CD4-positive, alpha-beta T cell (primary cell): ENCODE data around the gene COL1A1. TPM values are rescaled to one million over a fixed set of nuclear protein-coding genes. Genes with fewer than 3 reads are reported as not detected.

Source experiments
- ATAC-seq: fragments of 200-7000 bp; cut with Tn5 transposase; one replicate; pipeline ENCODE4 v1.10.0; 2022; ENCODE audit warnings: mild to moderate bottlenecking; ENCODE audit not compliant: poor library complexity
- CTCF ChIA-PET: fragments of 350-600 bp; sonication (Branson Sonifier 250); formaldehyde crosslinking; loops from one replicate; lab custom pipeline; 2021; ENCODE audit warnings: antibody characterized with exemption, inconsistent platforms; lab: Charles Lee
- POLR2A ChIA-PET: fragments of 350-600 bp; sonication (Branson Sonifier 250); formaldehyde crosslinking; loops from one replicate; lab custom pipeline; 2021; ENCODE audit warnings: antibody characterized with exemption, inconsistent platforms; lab: Charles Lee
- DNase-seq, 14 experiments: peaks; one replicate each; pipeline ENCODE4 v3.0.0-alpha.2; 2013 to 2020; ENCODE audit warnings: mixed read lengths in 2 of 14
- H3K27ac ChIP-seq, 2 donors: one replicate each; pipeline versions ENCODE4 v1.5.1 to v1.7.0; 2013; ENCODE audit warnings: low read length in 2 of 2, low read depth in 1 of 2, mild to moderate bottlenecking in 1 of 2
- H3K27me3 ChIP-seq, 2 experiments: 1 replicate in 1 of 2; 2 replicates in 1 of 2; pipeline versions ENCODE4 v1.6.1 to v1.7.0; 2013; ENCODE audit warnings: low read length in 2 of 2, control low read depth in 1 of 2, mild to moderate bottlenecking in 1 of 2, moderate library complexity in 1 of 2; ENCODE audit not compliant: insufficient read depth in 2 of 2, control insufficient read depth in 1 of 2
- H3K36me3 ChIP-seq: one replicate; pipeline ENCODE4 v1.6.1; 2013; ENCODE audit warnings: low read length, control low read depth; ENCODE audit not compliant: insufficient read depth
- H3K4me1 ChIP-seq: one replicate; pipeline ENCODE4 v1.6.1; 2013; ENCODE audit warnings: low read length, control low read depth; ENCODE audit not compliant: insufficient read depth
- H3K4me3 ChIP-seq: one replicate; pipeline ENCODE4 v1.5.1; 2013; ENCODE audit warnings: mild to moderate bottlenecking, low read length, moderate library complexity
- H3K9me3 ChIP-seq, 2 experiments: 1 replicate in 1 of 2; 2 replicates in 1 of 2; pipeline versions ENCODE4 v1.6.1 to v1.7.0; 2013; ENCODE audit warnings: low read length in 2 of 2, mild to moderate bottlenecking in 2 of 2, control low read depth in 1 of 2, moderate library complexity in 1 of 2; ENCODE audit not compliant: control insufficient read depth in 1 of 2, insufficient read depth in 1 of 2
- H3K27ac Mint-ChIP-seq: one replicate; pipeline ENCODE4 v1.8.0; 2020; ENCODE audit warnings: mixed read lengths
- H3K27me3 Mint-ChIP-seq: one replicate; pipeline ENCODE4 v1.8.0; 2021; ENCODE audit warnings: mixed read lengths
- H3K36me3 Mint-ChIP-seq: one replicate; pipeline ENCODE4 v1.8.0; 2021; ENCODE audit warnings: low read depth, mixed read lengths
- H3K4me1 Mint-ChIP-seq: one replicate; pipeline ENCODE4 v1.8.0; 2021; ENCODE audit warnings: low read depth, mixed read lengths
- H3K4me3 Mint-ChIP-seq: one replicate; pipeline ENCODE4 v1.8.0; 2020; ENCODE audit warnings: mild to moderate bottlenecking, mixed read lengths
- H3K9me3 Mint-ChIP-seq: one replicate; pipeline ENCODE4 v1.8.0; 2020; ENCODE audit warnings: mixed read lengths
- CTCF ChIP-seq: fragments of 200-600 bp; IDR thresholded peaks from one replicate; pipeline ENCODE4 v1.8.0; 2022; ENCODE audit warnings: antibody characterized with exemption, mild to moderate bottlenecking
- intact Hi-C, 2 experiments: fragments of 100-400 bp; cut with DNase I in 1 of 2; cut with micrococcal nuclease in 1 of 2; formaldehyde crosslinking; loops; one replicate each; pipeline versions ENCODE4 v1.15.1 to v1.9.0; 2023 to 2025; cut with DNase I, micrococcal nuclease
- total RNA-seq, 174 experiments: library from RNA in 2 of 174; stranded (reverse) in 2 of 174; gene quantifications; one replicate each; pipeline ENCODE4 v1.2.3 and lab custom pipeline; 2021 to 2026

Gene COL1A1
- total RNA-seq, 2 experiments from 2014 or later, result 10.0 to 11.4 TPM

GRCh38 chr17:50152736-50153135 lies 48.7 kb downstream of the COL1A1 start:
- Histone ChIP-seq H3K4me3 (no peak overlapping the region), H3K27me3 (no peaks in the 10 kb centered on the region), H3K27ac (peak overlapping the region; percentile 21 to 47), H3K36me3 (no peaks in the 10 kb centered on the region), H3K9me3 (no peaks in the 10 kb centered on the region), H3K4me1 (peaks cover 46% of the 10 kb centered on the region)
- Mint-ChIP-seq H3K27ac (peak overlapping the region; percentile 84), H3K36me3 (peaks cover 9% of the 10 kb centered on the region), H3K27me3 (no peaks in the 10 kb centered on the region), H3K9me3 (no peaks in the 10 kb centered on the region), H3K4me3 (no peak overlapping the region), H3K4me1 (peaks cover 38% of the 10 kb centered on the region)
- CTCF ChIA-PET, result interaction anchor here (1.2 to 2.4 kb wide), 8 partner anchors 9 to 245 kb away, joined by 3 to 26 read pairs (median 6); partner anchors contain the start of gene LRRC59
- DNase-seq, result no peak
- no peak for ATAC-seq
- no peak for TF ChIP-seq CTCF
- intact Hi-C loops, result loop anchor here in 1 of 2 experiments (5.0 kb wide), 1 partner anchor 55 kb away; the partner anchor contains the start of gene PDK2
- POLR2A ChIA-PET, result interaction anchor here (0.7 to 4.2 kb wide), 7 partner anchors 9 to 1153 kb away, joined by 3 to 50 read pairs (median 6); no protein-coding TSS in a partner anchor

- H3K9me3 Mint-ChIP-seq, result no peaks in the 10 kb centered on the region
- no peaks in the 10 kb centered on the region for H3K27me3 Mint-ChIP-seq
- ChIA-PET CTCF (interaction anchor here (1.2 to 2.4 kb wide), 8 partner anchors 9 to 245 kb away, joined by 3 to 26 read pairs (median 6); partner anchors contain the start of gene LRRC59), POLR2A (interaction anchor here (0.7 to 4.2 kb wide), 9 partner anchors 9 to 1152 kb away, joined by 3 to 50 read pairs (median 4); no protein-coding TSS in a partner anchor)
- ATAC-seq (peak; percentile 12), DNase-seq (peak in 10 of 14 experiments; percentile 31 to 79 (median 49))
- H3K4me3 Mint-ChIP-seq, result peak overlapping the region; percentile 90
- Histone ChIP-seq H3K27ac (peak overlapping the region; percentile 47 to 70), H3K4me3 (peak overlapping the region; percentile 86), H3K36me3 (no peaks in the 10 kb centered on the region), H3K27me3 (no peaks in the 10 kb centered on the region), H3K4me1 (peaks cover 47% of the 10 kb centered on the region), H3K9me3 (no peaks in the 10 kb centered on the region)
- intact Hi-C loops, result loop anchor here (1.0 to 5.0 kb wide), 3 partner anchors 9 to 55 kb away; partner anchors contain the start of gene PDK2 (in 1 of the 2)
- TF ChIP-seq CTCF, result no peak
- peaks cover 44% of the 10 kb centered on the region for H3K4me1 Mint-ChIP-seq
- peak overlapping the region; percentile 84 for H3K27ac Mint-ChIP-seq
- peaks cover 16% of the 10 kb centered on the region for H3K36me3 Mint-ChIP-seq
Measured at GRCh38 chr17:50151937-50152547, 49.4 kb downstream of the COL1A1 start.

- H3K27me3 Mint-ChIP-seq, result no peaks in the 10 kb centered on the region
- H3K4me1 ChIP-seq, result peaks cover 54% of the 10 kb centered on the region
Measured at GRCh38 chr17:50151041-50151936, 50.1 kb downstream of the COL1A1 start.

More at GRCh38 chr17:50151041-50151936, 50.1 kb downstream of the COL1A1 start:
- no peaks in the 10 kb centered on the region for H3K9me3 ChIP-seq
- Mint-ChIP-seq H3K9me3 (no peaks in the 10 kb centered on the region), H3K36me3 (peaks cover 22% of the 10 kb centered on the region), H3K4me1 (peaks cover 51% of the 10 kb centered on the region), H3K4me3 (peak overlapping the region; percentile 90), H3K27ac (peak overlapping the region; percentile 84)
- H3K4me3 ChIP-seq, result peak overlapping the region; percentile 86
- CTCF ChIA-PET, result interaction anchor here (1.2 to 2.4 kb wide), 8 partner anchors 9 to 246 kb away, joined by 3 to 26 read pairs (median 6); partner anchors contain the start of gene LRRC59
- peaks cover 7% of the 10 kb centered on the region for H3K36me3 ChIP-seq
- DNase-seq, result peak; percentile 68 to 95 (median 80)
- intact Hi-C loops, result loop anchor here (1.0 to 5.0 kb wide), 3 partner anchors 10 to 54 kb away; partner anchors contain the start of gene PDK2 (in 1 of the 2)
- no peaks in the 10 kb centered on the region for H3K27me3 ChIP-seq
- peak; percentile 52 for TF ChIP-seq CTCF
- H3K27ac ChIP-seq, result peak overlapping the region; percentile 47 to 74
- POLR2A ChIA-PET, result interaction anchor here (0.7 to 4.2 kb wide), 9 partner anchors 10 to 58 kb away, joined by 3 to 50 read pairs (median 6); no protein-coding TSS in a partner anchor
- ATAC-seq, result peak; percentile 64
